Hematopoietic multipotent progenitor cell treated with erythropoietin and hydrocortisone succinate and interleukin-3 and kit ligand, for 17 days (in vitro differentiated cells): Measurements from ENCODE around the gene SWAP70.
"Not testable (repeated sequence)": the region's sequence is repeated elsewhere in the genome, so short reads cannot be mapped to it uniquely, and the experiment has no call there.

Experiments
- DNase-seq: peaks from one replicate; pipeline ENCODE4 v3.0.0-alpha.2; 2015; ENCODE audit warnings: low spot score

SWAP70 gene

GRCh38 chr11:9663699-9664275, at the start of gene SWAP70:
SWAP70 (plus strand) TSS chr11:9664077; CDS start chr11:9664180, 103 bp downstream.
- peak; percentile 78 for DNase-seq

- DNase-seq: no peak
Observed at GRCh38 chr11:9615031-9615451, 48.8 kb upstream of the SWAP70 start.

DNA sequence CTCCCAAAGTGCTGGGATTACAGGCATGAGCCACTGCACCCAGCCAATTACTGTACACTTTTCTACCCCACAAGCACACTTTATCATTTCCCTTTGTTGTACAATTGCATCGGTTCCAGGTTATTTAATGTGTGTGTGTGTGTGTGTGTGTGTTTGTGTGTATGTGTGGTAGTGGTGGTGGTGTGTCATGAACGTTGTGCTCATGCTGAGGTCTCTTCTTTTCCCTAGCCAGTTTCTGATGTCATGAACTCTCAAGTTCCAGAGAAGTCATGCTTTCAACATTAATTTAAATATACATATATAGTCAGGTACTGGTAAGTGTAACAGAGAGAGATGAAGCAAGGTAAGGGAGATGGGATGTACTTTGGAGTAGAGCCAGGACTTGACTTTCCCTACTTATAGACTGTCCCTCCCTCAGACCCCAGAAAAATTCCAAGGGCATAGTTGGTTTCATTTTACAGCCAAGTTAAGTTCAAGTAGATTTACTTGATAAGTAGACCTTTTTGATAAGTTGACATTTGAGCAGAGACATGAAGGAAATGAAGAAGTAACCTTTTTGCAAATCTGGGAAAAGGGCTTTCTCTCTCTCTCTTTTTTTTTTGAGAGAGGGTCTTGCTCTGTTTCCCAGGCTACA, 47.7 kb upstream of the SWAP70 start:
- no peak for DNase-seq

DNA sequence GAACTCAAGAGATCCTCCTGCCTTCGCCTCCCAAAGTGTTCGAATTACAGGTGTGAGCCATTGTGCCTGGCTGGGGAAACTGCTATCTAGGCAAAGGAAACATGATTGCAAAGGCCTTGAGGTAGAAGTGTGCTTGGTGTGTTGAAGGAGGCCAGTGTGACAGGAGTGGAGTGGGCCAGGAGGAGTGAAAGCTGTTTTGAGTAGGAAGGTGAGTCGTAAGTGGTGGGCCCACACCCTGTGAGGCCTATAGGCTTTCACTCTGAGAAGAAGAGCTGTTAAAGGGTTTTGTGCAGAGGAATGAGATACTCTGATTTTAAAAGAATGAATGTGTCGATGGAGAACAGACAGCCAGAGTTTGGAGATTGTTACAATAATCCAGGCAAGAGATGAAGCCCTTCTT, 47.0 kb upstream of the SWAP70 start:
- DNase-seq: no peak

- DNase-seq: no peak
Observed at GRCh38 chr11:9617940-9618339, 45.9 kb upstream of the SWAP70 start.

- no peak for DNase-seq
Observed at GRCh38 chr11:9619004-9619403, 44.9 kb upstream of the SWAP70 start.

- DNase-seq: no peak
Observed at GRCh38 chr11:9619971-9620370, 43.9 kb upstream of the SWAP70 start.

DNA sequence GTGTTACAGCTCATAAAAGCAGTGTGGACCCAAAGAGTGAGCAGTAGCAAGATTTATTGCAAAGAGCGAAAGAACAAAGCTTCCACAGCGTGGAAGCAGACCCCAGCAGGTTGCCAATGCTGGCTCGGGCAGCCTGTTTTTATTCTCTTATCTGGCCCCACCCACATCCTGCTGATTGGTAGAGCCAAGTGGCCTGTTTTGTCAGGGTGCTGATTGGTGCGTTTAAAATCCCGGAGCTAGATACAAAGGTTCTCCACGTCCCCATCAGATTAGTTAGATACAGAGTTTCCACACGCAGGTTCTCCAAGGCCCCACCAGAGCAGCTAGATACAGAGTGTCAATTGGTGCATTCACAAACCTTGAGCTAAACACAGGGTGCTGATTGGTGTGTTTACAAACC, 41.5 kb upstream of the SWAP70 start:
- not testable (repeated sequence) for DNase-seq

DNA sequence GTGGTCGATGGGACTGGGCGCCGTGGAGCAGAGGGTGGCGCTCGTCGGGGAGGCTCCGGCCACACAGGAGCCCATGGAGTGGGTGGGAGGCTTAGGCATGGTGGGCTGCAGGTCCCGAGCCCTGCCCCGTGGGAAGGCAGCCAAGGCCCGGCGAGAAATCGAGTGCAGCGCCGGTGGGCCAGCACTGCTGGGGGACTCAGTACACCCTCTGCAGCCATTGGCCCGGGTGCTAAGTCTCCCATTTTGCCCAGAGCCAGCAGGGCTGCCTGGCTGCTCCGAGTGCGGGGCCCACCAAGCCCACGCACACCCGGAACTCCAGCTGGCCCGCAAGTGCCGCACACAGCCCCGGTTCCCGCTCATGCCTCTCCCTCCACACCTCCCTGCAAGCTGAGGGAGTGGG, 40.8 kb upstream of the SWAP70 start:
- DNase-seq: not testable (repeated sequence)

DNA sequence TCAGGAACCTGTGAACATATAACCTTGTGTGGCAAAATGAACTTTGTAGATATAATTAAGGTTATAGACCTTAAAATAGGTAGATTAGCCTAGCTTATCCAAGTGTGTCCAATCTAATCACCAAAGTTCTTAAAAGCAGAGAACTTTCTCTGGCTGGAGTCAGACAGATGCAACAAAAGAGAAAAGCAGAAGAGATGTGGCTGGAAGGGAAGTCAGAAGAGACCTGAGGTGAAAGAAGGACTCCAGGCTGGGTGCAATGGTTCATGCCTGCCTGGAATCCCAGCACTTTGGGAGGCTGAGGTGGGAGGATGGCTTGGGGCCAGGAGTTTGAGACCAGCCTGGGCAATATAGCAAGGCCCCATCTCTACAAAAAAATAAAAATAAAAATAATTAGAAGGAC, 39.4 kb upstream of the SWAP70 start:
- DNase-seq: no peak

DNA sequence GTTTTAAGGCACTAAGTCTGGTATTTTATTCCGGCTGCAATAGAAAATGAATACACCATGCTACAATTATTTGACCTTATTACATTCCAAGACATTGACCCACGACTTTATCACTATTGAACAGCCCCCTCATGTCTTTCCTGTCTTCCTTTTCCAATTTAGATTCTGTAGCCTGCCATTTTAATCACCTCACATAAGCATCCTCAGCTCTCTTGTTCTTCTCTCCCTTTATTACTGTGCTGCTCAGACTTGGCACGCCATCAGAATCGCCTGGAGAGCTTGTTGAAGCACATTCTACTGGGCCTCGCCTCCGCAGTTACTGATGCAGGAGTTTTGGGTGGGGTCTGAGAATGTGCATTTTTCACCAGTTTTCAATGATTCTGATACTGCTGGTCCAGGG, 38.7 kb upstream of the SWAP70 start:
- DNase-seq: no peak

- no peak for DNase-seq
Observed at GRCh38 chr11:9625728-9626127, 38.1 kb upstream of the SWAP70 start.

DNA sequence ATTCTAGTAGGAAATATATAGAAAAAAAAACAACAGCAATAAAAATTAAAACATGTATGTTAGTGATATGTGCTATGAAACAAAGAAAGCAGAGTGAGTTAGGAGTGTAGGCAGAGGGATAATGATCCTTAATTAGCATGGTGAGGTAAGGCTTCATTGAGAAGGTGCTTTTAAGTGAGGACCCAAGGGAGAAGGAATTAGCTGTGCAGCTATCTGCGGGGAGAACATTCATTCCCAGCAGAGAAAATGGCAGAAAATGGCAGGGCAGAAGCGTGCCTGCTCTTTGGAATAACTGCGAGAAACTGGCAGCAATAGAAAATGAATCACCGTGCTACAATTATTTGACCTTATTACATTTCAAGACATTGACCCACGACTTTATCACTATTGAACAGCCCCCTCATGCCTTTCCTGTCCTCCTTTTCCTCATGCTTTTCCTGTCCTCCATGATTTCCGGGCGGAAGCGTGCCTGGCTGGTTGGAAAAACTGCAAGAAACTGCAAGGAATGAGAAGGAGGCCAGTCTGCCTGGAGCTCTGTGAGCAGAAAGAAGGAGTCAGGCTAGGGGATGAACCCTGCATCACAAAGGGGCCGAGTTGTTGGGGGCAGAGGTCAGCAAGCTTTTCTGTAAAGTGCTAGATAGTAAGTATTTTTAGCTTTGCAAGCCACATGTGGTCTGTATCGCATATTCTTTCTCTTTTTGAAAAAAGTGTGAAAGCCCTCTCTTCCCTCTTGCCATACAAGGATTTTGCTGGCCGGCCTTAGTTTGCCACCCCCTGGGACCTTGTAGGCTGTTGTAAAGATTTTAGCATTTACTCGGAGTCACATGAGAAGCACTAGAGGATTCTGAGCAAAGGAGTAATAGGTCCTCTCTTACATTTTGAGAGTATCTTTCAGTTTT, 37.1 kb upstream of the SWAP70 start:
- no peak for DNase-seq

DNA sequence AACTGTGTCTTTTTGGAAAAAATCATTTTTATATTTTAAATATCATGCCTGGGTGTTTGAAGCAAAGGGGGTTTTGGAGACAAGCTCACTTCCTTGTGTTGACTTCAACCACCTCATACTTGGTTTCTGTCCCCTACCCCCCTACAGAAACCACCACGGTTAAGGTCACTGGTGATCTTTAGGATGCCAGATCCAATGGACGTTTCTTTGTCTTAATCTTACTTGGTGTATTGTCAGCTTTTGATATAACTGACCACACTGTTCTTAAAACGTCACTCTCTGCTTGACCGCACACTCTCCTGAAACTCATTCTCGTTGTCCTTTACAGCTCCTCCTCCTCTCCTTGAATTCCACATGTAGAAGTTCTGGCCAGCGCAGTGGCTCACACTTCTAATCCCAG, 34.8 kb upstream of the SWAP70 start:
- DNase-seq: no peak

DNA sequence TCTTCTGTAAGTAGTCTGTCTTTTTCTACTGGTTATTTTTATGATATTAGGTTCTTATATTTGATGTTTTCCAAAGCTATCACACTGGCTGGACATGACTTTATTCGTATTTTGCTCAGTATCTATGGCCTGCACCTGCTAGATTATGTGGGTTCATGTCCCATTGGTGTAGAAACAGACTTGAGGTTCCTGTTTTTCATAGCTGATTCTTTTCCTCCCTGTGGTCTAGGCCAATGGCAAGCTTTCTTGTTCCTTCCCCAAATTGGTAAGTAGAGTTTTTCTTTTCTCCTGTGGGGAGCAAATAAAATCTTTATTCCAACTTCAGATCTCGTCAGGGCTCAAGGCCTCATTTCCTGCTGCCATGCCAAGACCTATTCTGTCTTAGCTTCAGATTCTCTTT, 30.2 kb upstream of the SWAP70 start:
- no peak for DNase-seq

DNA sequence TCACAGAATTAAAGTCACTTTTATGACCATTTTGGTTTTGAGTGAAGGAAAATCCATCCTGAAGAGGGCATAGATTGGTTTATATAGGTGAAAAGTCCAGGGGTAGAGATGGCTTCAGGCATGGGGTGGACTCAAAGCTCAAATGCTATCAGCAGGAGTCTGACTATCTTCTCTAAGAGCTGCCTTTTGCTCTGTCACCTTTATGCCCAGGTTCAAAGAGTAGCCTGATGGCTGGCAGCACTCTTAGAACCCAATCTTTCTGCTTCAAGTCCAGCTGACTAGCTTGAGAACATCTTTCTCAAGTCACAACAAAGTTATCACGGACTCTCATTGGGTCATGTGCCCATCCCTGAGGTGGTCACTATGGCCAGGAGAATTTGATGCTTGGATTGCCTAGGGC, 27.2 kb upstream of the SWAP70 start:
- no peak for DNase-seq

DNA sequence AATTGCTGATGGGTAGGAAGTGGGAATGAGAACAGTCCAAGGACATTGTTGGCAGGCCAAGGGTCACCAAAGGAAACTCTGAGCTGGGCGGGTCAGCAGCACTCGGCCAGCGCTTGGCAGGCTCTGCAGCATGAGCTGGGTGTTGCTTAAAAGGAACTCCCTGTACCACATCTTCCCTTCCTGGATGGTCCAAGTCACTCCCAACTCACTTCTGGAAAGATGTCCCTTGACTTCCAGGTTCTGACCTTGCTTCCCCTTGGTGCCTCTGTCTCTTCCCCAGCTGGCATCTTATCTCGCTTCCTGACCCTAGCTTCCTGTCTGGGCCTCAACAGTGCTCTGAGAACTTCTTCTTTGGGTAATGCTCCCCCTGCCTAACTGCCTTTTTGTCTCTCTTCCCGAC, 24.8 kb upstream of the SWAP70 start:
- DNase-seq: no peak

DNA sequence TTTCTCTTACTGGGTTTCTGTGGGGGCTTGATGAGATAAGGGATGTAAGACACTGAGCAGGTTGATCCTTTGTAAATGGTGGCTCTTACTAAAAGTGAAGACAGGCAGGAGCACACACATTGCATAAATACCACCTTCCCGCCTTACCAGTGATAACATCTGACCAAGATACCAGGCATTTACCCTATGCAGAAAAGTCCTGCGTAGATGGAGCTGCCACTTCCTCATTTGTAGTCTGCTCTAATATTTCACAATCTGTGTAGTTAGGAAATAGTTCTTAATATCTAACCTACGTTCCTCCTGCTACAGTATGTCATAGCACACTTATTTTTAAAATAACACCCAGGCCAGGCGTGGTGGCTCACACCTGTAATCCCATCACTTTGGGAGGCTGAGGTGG, 23.9 kb upstream of the SWAP70 start:
- DNase-seq: no peak

- no peak for DNase-seq
Observed at GRCh38 chr11:9642894-9643293, 21.0 kb upstream of the SWAP70 start.

GRCh38 chr11:9643751-9644150, 20.1 kb upstream of the SWAP70 start:
- DNase-seq: no peak

DNA sequence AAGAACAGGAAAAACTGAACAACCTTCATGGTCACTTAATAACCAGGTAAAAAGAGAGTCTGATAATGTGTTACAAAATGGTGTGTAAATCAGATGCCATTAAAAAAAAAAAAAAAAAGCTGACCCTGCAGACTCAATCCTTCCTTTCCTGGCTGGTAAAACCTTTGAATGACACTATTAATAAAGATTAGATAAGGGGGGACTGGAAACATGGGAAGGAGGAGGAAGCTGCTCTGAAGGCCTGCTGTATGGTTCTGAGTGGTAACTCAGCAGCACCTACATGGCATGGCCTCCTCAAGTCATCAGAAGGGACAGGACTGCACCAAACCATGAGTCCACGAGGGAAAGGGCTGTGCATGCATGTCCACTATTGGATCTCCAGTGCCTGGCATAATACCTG, 18.0 kb upstream of the SWAP70 start:
- no peak for DNase-seq

GRCh38 chr11:9646324-9646723, 17.6 kb upstream of the SWAP70 start:
- no peak for DNase-seq

GRCh38 chr11:9651481-9651880, 12.4 kb upstream of the SWAP70 start:
- DNase-seq: no peak
